Stimulated activated CD4-positive, alpha-beta T cell treated with anti-CD3 and anti-CD28 coated beads, TNF-alpha, amount 100 ng/mL, for 48 hours (primary cell): ENCODE data around the gene OLA1.

Experiments
- DNase-seq, 3 donors: peaks; one replicate each; pipeline ENCODE4 v3.0.0-alpha.2; 2020; ENCODE audit warnings: low read depth in 3 of 3

OLA1 gene

GRCh38 chr2:174224665-174225288 lies 23.6 kb downstream of the OLA1 start:
- DNase-seq = no peak

GRCh38 chr2:174224125-174224524 lies 24.2 kb downstream of the OLA1 start:
- no peak for DNase-seq

GRCh38 chr2:174223388-174223787 lies 24.9 kb downstream of the OLA1 start:
- DNase-seq = no peak

GRCh38 chr2:174222154-174222553 lies 26.2 kb downstream of the OLA1 start:
- DNase-seq = no peak

GRCh38 chr2:174219321-174219720 lies 29.0 kb downstream of the OLA1 start:
- no peak for DNase-seq

- no peak for DNase-seq
These were observed 29.6 kb downstream of the OLA1 start for GRCh38 chr2:174218773-174219172.

- no peak for DNase-seq
These were observed 30.5 kb downstream of the OLA1 start for GRCh38 chr2:174217869-174218268.

- DNase-seq = no peak
These were observed 36.4 kb downstream of the OLA1 start for GRCh38 chr2:174211954-174212353.

- no peak for DNase-seq
These were observed 37.5 kb downstream of the OLA1 start for GRCh38 chr2:174210862-174211261.

- DNase-seq = no peak
These were observed 39.0 kb downstream of the OLA1 start for GRCh38 chr2:174209325-174209724.

- DNase-seq = no peak
These were observed 40.3 kb downstream of the OLA1 start for GRCh38 chr2:174208026-174208425.

GRCh38 chr2:174205562-174205961 lies 42.8 kb downstream of the OLA1 start:
- no peak for DNase-seq

GRCh38 chr2:174202188-174202587 lies 46.1 kb downstream of the OLA1 start:
- DNase-seq = no peak

- DNase-seq = no peak
These were observed 49.3 kb downstream of the OLA1 start for GRCh38 chr2:174198846-174199564.

- no peak for DNase-seq
These were observed 53.1 kb downstream of the OLA1 start for GRCh38 chr2:174195253-174195652.

- DNase-seq = no peak
These were observed 54.6 kb downstream of the OLA1 start for GRCh38 chr2:174193737-174194136.

- DNase-seq = no peak
These were observed 55.7 kb downstream of the OLA1 start for GRCh38 chr2:174192664-174193063.

GRCh38 chr2:174191342-174192074 lies 56.8 kb downstream of the OLA1 start:
- DNase-seq = no peak

GRCh38 chr2:174184915-174185314 lies 63.4 kb downstream of the OLA1 start:
- no peak for DNase-seq

- DNase-seq = no peak
These were observed 63.8 kb downstream of the OLA1 start for GRCh38 chr2:174184504-174184903.

- DNase-seq = no peak
These were observed 65.3 kb downstream of the OLA1 start for GRCh38 chr2:174183076-174183475.

- no peak for DNase-seq
These were observed 67.0 kb downstream of the OLA1 start for GRCh38 chr2:174181368-174181767.

GRCh38 chr2:174180726-174181236 lies 67.6 kb downstream of the OLA1 start:
- DNase-seq = no peak
